Right ventricle myocardium superior (tissue), 1 donor: Measurements from ENCODE around the gene ZCCHC3. TPM values are rescaled to one million over a fixed set of nuclear protein-coding genes. Genes with fewer than 3 reads are reported as not detected.
"Not testable (repeated sequence)": the region's sequence is repeated elsewhere in the genome, so short reads cannot be mapped to it uniquely, and the experiment has no call there.

Experiments
- ATAC-seq: fragments of 200-7000 bp; cut with Tn5 transposase; one replicate; pipeline ENCODE4 v1.9.1; 2020; ENCODE audit warnings: mild to moderate bottlenecking; ENCODE audit not compliant: poor library complexity
- DNase-seq: peaks from one replicate; pipeline ENCODE4 v3.0.0-alpha.2; 2020
- intact Hi-C: fragments of 100-400 bp; cut with DNase I; formaldehyde crosslinking; loops from one replicate; pipeline ENCODE4 v1.11.2; 2022
- long read RNA-seq: library from polyadenylated mRNA; unstranded; transcript quantifications from one replicate; pipeline ENCODE4 v2.0.0, GENCODE V29; 2021
- total RNA-seq: library from RNA; stranded (reverse); fragmentation: NEBNext Ultra II Directional; extraction: Animal tissue kit (Norgen Biotek cat#: 25700); gene quantifications from one replicate; pipeline ENCODE4 v1.2.1, GENCODE V29; 2021
- donor health status: DM: no; HTN: yes; CAD: no; lungs with severe emphysema.

The ZCCHC3 gene, protein sequence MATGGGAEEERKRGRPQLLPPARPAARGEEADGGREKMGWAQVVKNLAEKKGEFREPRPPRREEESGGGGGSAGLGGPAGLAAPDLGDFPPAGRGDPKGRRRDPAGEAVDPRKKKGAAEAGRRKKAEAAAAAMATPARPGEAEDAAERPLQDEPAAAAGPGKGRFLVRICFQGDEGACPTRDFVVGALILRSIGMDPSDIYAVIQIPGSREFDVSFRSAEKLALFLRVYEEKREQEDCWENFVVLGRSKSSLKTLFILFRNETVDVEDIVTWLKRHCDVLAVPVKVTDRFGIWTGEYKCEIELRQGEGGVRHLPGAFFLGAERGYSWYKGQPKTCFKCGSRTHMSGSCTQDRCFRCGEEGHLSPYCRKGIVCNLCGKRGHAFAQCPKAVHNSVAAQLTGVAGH
- total RNA-seq, result 11.8 TPM
- long read RNA-seq, transcript ZCCHC3-201 (1 exons, 3,354 nt), result major isoform, 72 of 72 reads
- long read RNA-seq, partial matches to known transcripts, result 0 of 72 reads
- long read RNA-seq, other reads (novel, unspliced or antisense), result 0 of 72 reads

DNA sequence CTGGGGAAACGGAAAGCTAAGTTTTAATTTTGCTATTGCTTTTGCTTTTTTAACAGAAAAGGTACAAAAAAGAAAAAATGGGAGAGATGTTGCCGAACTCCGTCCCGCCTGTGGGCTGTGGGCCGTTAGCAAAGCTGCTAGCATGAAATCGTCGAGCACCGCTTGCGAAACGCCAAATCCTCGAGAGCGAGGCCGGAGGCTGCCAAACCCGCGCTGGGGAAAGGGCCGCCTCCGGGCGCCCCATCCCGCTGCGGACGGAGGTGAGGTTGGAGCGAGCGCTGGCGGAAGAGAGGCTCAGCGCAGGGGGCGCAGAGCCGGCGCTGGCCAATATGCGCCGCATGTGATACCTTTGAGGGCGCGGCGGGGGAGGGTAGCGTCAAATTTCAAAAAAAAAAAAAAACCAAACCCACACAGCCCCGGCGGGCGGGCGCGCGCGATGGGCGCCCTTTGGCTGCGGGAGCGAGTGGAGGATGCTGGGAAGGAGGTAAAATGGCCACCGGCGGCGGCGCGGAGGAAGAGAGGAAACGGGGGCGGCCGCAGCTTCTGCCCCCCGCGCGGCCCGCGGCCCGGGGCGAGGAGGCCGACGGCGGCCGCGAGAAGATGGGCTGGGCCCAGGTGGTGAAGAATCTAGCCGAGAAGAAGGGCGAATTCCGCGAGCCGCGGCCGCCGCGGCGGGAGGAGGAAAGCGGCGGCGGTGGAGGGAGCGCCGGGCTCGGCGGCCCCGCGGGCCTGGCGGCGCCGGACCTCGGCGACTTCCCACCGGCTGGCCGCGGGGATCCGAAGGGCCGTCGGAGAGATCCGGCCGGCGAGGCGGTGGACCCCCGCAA is at the start of gene ZCCHC3:
TSS of gene ZCCHC3 (plus strand) at position 473 of the 827 bp plus-strand sequence. CDS start at position 490, 17 bp downstream.
- peak; percentile 93 for ATAC-seq
- intact Hi-C loops, result loop anchor here (2.0 kb wide), 1 partner anchor 27 kb away; the partner anchor contains the start of gene SOX12
- DNase-seq, result peak; percentile 94

DNA sequence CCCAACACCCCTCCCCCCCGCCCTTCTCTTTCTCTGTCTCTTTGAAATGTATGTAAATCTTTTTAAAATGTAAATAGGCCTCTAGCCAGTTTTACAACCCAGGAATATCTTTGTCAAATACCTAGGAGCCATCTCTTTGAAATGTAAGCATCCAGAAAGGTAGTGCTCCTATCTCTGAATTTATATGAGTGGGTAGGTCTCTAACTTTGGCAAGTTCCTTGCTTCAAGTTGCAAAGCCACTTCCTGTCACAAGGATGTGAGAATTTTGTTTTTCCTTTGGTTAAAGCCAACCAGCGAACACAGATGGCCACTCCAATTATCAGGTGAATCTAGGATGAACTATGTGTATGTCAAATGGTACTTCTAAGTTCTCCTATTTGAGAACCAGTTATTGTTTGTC is 46.0 kb upstream of the ZCCHC3 start:
- ATAC-seq (no peak), DNase-seq (no peak)
- intact Hi-C loops, result no loop called here

DNA sequence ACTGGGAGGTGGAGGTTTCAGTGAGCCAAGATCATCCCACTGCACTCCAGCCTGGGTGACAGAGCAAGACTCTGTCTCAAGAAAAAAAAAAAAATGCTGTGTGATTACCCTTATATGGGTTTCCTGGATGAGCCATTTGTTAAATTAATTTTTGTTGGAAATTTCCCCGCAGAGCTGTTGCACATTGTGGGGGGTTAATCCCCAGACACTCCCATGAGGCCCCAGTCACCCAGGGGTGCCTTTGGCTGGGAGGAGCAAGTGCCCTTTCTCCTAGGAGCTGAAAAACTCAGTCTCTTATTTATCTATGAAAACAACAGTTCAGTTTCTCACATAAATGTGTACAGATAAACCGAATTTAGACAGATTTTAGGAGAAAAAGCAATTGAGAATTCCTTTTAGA is 44.6 kb upstream of the ZCCHC3 start:
- intact Hi-C loops, result no loop called here
- ATAC-seq (no peak), DNase-seq (no peak)

DNA sequence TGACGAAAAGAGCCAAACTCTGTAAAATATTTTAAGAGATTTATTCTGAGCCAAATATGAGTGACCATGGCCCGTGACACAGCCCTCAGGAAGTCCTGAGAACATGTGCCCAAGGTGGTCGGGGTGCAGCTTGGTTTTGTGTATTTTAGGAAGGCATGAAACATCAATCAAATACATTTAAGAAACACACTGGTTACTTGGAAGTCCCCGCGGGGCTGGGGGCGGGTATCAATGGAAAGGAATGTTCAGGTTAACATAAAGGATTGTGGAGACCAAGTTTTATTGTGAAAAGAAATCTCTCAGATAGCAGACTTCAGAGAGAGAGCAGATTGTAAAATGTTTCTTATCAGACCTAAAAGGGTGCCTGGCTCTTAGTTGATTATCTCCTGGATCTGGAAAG is 43.9 kb upstream of the ZCCHC3 start:
- DNase-seq, intact Hi-C loops, ATAC-seq: not testable (repeated sequence)

DNA sequence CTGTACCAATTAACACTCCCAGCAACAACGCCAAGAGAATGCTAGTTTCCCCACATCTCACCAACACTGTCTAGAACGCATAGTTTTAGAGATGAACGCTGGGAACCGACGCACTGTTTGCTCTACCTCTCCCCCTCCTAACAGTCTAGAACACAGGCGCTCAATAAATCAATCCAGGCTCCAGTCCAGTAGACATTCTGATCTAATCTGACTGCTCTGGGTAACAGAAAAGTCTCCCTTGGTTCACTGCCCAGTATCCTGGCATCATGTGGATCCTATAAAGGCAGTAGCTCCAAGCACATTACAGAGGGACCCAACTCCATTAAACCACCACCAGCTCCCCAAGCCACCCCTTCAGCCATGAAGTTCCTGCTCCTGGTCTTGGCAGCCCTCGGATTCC is 40.0 kb upstream of the ZCCHC3 start, which contains the start of gene DEFB132:
TSS of gene DEFB132 (plus strand) at position 306 of the 400 bp plus-strand sequence. CDS start at position 361, 55 bp downstream.
- ATAC-seq, result peak; percentile 27
- DNase-seq, result no peak
- intact Hi-C loops, result no loop called here

DNA sequence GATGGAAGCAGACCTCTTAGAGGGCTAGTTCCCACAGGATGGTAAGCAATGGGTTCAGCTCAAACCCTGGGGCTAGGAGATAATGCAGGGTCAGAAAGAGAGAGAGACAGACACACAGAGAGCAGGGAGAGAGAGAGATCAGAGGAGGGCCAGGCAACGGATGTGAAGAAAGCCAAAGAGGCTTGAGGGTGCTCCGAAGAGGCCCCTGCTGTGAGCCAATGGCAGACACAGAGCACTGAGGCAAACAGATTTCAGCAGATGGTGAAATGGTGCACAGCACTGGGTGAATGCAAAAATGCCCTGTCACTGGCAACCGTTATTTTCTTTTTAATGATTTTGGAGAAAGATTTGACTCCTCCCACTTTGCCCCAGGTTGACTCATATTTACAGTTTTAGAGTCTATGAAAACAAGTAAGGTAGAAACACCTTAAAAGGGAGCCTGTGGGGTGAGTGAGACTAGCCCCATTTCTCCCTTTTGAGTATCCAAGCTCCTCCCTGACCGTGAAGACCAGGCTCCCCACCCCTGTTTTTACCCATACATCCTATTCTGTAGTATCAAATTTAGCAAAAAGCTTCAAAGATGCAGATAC is 39.0 kb upstream of the ZCCHC3 start:
- DNase-seq (no peak), ATAC-seq (no peak)
- intact Hi-C loops, result no loop called here

DNA sequence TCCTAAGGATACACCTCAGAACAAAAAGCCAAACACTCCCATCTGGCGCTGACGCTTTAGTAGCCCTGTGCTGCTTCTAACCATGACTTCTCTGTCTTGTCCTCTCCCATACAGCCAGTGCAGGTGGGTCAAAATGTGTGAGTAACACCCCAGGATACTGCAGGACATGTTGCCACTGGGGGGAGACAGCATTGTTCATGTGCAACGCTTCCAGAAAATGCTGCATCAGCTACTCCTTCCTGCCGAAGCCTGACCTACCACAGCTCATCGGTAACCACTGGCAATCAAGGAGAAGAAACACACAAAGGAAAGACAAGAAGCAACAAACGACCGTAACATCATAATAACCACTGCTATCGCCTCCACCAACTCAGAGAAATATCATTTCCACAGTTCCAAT is 38.4 kb upstream of the ZCCHC3 start:
- ATAC-seq (no peak), DNase-seq (no peak)
- intact Hi-C loops, result no loop called here

DNA sequence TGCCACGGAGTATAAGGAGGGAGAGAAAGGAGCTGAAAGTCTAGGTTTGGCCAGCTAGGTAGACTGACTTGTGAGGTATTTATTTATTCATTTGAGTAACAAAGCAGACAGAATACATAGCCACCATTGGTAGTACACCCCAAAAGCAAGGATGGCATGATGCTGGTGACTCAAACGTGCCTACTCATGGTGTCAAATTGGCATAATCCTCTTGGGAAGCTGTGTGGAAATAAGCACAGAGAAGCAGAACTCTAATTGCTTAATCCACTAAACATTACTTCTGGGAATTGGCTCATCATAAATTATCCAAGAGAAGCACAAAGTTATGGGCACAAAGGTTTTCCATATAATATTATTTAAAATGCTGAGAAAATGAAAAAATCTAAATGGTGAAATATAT is 37.4 kb upstream of the ZCCHC3 start:
- intact Hi-C loops, result no loop called here
- DNase-seq (no peak), ATAC-seq (no peak)

DNA sequence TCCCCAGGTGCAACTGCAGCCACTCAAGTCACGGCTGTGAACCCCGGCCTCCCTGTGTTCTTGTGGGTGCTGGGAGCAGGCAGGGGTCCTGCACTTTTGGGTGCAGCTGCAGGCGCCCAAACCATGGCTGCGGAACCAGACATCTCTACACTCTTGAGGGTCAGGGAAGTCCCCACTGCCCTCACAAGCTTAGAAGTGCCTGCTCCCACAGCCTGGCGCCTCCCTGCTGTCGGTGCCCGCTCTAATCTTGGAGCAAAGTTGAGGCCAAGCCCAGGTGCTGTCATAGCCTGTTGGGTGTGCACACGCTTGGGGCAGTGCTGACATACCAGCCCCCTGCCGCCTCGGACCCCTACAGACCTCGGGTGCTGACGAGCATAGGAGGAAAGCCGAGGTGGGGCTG is 33.7 kb upstream of the ZCCHC3 start:
- DNase-seq (no peak), ATAC-seq (no peak)
- intact Hi-C loops, result no loop called here

DNA sequence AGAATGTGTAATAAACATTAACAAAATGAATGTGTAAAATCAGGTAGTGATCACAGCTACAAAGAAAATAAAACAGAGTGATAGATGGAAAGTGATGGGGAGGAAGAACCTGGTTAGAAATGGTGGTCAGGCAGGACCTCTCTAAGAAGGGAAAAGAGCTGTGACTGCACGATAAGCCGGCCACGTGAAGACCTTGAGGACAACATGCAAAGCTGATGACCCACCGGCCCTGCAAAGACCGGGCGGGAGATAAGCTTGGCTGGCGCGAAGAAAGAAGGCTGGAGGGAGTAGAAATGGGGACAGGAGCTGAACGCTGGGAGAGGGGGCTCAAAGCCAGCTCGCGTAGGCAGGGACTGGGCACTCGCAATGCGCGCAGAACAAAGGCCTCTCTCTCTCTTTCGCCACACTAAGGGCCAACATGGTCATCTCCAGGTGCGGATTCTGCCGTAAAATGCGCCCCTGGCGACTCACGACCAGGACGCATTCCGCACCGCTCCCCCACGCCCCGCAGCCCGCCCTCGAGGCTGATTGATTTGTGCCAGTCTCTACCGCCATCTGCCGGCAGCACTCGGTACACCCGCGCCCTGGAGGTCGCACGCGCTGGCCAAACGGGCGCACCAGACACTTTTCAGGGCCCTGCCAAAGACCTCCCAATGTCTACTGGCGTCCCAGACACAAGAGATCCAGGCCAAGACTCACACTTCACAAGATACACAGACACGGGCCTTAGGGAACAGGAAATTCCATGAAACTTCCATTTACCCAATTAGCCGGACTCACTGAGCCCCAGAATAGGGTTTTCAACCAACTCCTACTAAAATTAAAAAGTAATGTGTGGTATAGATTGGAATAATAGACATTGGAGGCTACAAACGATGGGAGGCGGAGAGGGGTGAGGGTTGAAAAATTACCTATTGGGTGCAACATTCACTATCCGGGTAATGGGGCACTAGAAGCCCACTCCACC is 30.5 kb upstream of the ZCCHC3 start:
- ATAC-seq, result peak; percentile 96
- DNase-seq, result peak; percentile 92
- intact Hi-C loops, result no loop called here

DNA sequence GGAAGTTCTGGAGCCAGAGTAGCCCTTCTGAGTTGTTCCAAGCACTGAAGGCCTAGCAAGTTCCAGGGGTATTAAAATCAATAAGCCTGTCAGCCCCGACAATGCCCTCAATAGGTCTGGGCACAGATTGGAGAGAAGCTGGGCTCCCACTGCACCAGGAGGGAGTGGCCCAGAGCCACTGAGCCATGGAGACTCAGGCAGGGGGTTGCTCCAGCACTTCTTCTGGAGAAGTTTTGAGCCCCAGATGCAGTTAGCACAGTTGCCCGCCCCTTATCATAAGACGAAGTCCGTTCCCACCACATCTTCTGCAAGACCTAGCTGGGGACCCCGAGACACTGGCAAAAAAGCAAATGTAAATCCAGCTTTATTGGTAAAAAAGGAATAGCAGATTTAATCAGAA is 26.9 kb upstream of the ZCCHC3 start:
- DNase-seq (no peak), ATAC-seq (no peak)
- intact Hi-C loops, result loop anchor here (10.0 kb wide), 1 partner anchor 54 kb away; the partner anchor contains the start of gene SOX12

DNA sequence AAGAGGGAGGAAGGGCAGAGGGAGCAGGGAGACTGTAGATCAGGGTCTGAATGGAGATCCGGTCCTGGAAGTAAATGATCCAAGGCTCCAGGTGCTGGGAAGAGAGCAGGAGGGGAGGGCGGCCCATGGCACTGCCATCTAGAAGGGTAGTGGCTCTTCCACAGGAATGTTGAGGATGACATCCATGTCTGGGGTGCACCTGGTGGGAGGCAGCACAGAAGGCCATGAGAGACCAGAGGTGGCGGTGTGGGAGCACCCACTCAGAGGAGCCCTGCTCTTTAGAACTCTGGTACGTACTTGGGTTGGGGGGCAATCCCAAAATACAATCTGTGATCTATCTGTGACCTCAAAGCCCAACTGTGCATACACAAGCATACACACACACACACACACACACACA is 26.3 kb upstream of the ZCCHC3 start:
- DNase-seq (no peak), ATAC-seq (no peak)
- intact Hi-C loops, result loop anchor here (10.0 kb wide), 1 partner anchor 54 kb away; the partner anchor contains the start of gene SOX12

DNA sequence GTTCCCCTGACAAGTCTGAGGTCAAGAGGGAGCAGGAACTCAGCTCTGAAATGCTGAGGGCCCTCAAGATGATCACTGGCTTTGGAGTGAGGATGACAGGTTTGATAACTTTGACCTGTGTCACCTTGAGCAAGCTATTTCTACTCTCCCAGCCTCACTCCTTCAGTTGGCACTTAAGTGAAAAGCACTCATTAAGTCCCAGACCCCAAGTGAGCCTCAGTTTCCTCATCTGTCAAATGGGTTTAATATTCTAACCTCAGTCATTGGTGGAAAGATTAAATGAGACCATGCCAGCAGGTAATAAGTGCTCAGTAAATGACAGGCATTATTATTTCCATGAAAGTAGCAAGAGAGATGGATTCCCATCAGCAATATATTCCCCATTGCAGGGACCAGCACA is 25.8 kb upstream of the ZCCHC3 start:
- DNase-seq (no peak), ATAC-seq (no peak)
- intact Hi-C loops, result loop anchor here (10.0 kb wide), 1 partner anchor 53 kb away; the partner anchor contains the start of gene SOX12

DNA sequence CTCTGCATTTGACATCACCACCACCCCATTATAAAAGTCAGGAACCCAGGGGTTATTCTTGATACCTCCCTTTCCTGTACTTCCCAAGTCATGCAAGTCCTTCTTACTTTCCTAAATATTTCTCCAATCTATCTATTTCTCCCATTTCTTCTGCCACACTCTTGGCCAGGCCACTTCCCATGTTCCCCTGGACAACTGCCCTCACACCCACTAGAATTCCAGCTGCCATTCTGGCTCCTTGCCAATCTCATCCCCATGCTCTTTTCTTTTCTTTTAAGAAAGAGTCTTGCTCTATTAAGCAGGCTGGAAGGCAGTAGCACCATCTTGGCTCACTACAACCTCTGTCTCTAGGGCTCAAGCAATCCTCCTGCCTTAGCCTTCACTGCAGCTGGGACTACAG is 24.7 kb upstream of the ZCCHC3 start:
- DNase-seq, result no peak
- intact Hi-C loops, result loop anchor here (10.0 kb wide), 1 partner anchor 52 kb away; the partner anchor contains the start of gene SOX12
- ATAC-seq, result no peak

DNA sequence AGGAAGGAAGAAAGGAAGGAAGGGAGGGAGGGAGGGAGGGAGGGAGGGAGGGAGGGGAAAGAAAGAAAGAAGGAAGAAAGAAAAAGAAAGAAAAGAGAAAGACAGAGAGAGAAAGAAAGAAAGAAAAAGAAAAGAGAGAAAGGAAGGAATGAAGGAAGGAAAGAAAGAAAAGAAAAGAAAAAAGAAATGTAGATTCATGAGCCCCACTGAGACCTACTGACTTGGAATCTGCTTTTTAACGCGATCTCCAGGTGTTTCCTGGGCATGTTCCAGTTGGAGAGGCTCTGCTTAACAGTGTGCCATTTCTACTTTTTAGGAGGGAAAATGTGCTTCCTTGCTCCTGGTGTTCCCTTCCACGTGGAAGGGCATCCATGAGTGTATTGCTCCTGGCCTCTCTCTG is 23.5 kb upstream of the ZCCHC3 start:
- ATAC-seq (no peak), DNase-seq (no peak)
- intact Hi-C loops, result loop anchor here (10.0 kb wide), 1 partner anchor 51 kb away; the partner anchor contains the start of gene SOX12

DNA sequence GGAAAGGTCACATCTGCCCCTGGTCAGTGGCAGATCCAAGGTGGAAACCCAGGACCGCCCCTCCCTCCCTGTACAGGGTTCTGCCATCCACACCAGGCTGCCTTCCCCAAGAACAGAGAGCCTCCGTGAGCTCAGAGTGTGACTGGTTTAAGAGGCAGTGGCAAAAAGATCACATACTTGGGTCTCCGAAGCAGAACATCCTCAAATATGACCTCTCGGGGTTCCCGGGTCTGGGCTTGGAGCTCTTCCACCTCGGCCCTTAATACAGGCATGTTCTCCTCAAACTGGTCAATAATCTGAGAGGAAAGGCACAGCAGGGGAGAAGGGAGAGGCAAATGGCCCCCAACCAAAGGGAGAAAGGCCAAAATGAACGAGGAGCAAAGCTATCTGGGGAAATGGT is 21.6 kb upstream of the ZCCHC3 start:
- no peak for DNase-seq
- intact Hi-C loops, result loop anchor here (10.0 kb wide), 1 partner anchor 49 kb away; the partner anchor contains the start of gene SOX12
- ATAC-seq, result no peak
